HG03097 (cell line): Measurements from ENCODE around the gene CTAG1B.
"Not testable (repeated sequence)": the region's sequence is repeated elsewhere in the genome, so short reads cannot be mapped to it uniquely, and the experiment has no call there.

Source experiments
- ATAC-seq: cut with Tn5 transposase; IDR thresholded peaks from one replicate; pipeline ENCODE4 v1.9.1; 2021; ENCODE audit not compliant: unreplicated experiment, low FRiP score

Gene CTAG1B

GRCh38 chrX:154590415-154590814 is 28.7 kb downstream of the CTAG1B start:
- ATAC-seq: not testable (repeated sequence)

- ATAC-seq: not testable (repeated sequence)
These were observed 34.4 kb downstream of the CTAG1B start, which contains the start of gene CTAG1A for GRCh38 chrX:154584585-154585183. TSS of gene CTAG1A (plus strand) at chrX:154585133. CDS start at chrX:154585207, 74 bp downstream.

GRCh38 chrX:154582994-154583393 is 36.1 kb downstream of the CTAG1B start:
- not testable (repeated sequence) for ATAC-seq

GRCh38 chrX:154575076-154575475 is 44.0 kb downstream of the CTAG1B start:
- ATAC-seq: not testable (repeated sequence)

GRCh38 chrX:154573061-154573460 is 46.0 kb downstream of the CTAG1B start:
- not testable (repeated sequence) for ATAC-seq

DNA sequence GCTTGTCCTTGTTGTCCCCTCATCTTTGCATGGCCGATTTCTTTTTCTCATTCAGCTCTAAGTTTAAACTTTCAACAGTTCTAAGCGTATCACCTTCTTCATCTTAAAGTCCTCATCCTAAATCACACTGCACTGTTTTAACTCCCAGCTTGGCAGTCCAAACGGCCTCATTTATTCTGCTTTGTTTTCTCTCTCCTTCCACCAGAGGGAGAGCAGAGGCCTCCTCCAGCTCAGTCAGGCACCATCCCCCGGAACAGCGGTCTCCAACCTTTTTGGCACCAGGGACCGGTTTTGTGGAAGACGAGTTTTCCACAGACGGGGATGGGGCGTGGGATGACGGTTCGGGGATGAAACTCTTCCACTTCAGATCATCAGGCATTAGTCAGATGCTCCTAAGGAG is 48.7 kb downstream of the CTAG1B start:
- ATAC-seq: not testable (repeated sequence)
